Muscle of leg (tissue), 11 donors: Measurements from ENCODE around the gene CATSPERZ. TPM values are rescaled to one million over a fixed set of nuclear protein-coding genes. Genes with fewer than 3 reads are reported as not detected.
"Not testable (repeated sequence)": the region's sequence is repeated elsewhere in the genome, so short reads cannot be mapped to it uniquely, and the experiment has no call there.

Source experiments
- DNase-seq: peaks from one replicate; pipeline ENCODE4 v3.0.0; 2013
- H3K27ac ChIP-seq: one replicate; pipeline ENCODE4 v1.5.1; 2013; ENCODE audit warnings: mild to moderate bottlenecking, low read length, control low read depth
- H3K27me3 ChIP-seq: one replicate; pipeline ENCODE4 v1.6.1; 2013; ENCODE audit warnings: low read length; ENCODE audit not compliant: control insufficient read depth, insufficient read depth
- H3K36me3 ChIP-seq: one replicate; pipeline ENCODE4 v1.6.1; 2013; ENCODE audit warnings: low read length; ENCODE audit not compliant: control insufficient read depth, insufficient read depth
- H3K4me1 ChIP-seq: one replicate; pipeline ENCODE4 v1.6.1; 2013; ENCODE audit warnings: low read length; ENCODE audit not compliant: control insufficient read depth, insufficient read depth
- H3K4me3 ChIP-seq: one replicate; pipeline ENCODE4 v1.5.1; 2013; ENCODE audit warnings: low read length, control low read depth
- H3K9me3 ChIP-seq: replicated peaks from 2 replicates; pipeline ENCODE4 v1.6.1; 2013; ENCODE audit warnings: low read depth, low read length; ENCODE audit not compliant: control insufficient read depth
- WGBS: methylation state at CpG from one replicate; pipeline ENCODE4 v1.1.5; 2013; ENCODE audit warnings: missing lambda C conversion rate; ENCODE audit not compliant: insufficient coverage; 5-methylcytosine and 5-hydroxymethylcytosine counted together
- polyA plus RNA-seq, 8 donors: library from polyadenylated mRNA; unstranded; fragments of 120-200 nt; gene quantifications; one replicate each; pipeline versions ENCODE4 v1.2.1 to v1.2.3, GENCODE V29; 2013; ENCODE audit warnings: inconsistent platforms in 1 of 8, low replicate concordance in 1 of 8; ENCODE audit not compliant: insufficient read length in 8 of 8, insufficient read depth in 1 of 8
- total RNA-seq: library from RNA; stranded (reverse); fragments of 120-200 nt; gene quantifications from one replicate; pipeline ENCODE4 v1.2.4, GENCODE V29; 2013

CATSPERZ gene
- total and polyA plus RNA-seq, 9 donors: 0.14 TPM; not detected in 8

DNA sequence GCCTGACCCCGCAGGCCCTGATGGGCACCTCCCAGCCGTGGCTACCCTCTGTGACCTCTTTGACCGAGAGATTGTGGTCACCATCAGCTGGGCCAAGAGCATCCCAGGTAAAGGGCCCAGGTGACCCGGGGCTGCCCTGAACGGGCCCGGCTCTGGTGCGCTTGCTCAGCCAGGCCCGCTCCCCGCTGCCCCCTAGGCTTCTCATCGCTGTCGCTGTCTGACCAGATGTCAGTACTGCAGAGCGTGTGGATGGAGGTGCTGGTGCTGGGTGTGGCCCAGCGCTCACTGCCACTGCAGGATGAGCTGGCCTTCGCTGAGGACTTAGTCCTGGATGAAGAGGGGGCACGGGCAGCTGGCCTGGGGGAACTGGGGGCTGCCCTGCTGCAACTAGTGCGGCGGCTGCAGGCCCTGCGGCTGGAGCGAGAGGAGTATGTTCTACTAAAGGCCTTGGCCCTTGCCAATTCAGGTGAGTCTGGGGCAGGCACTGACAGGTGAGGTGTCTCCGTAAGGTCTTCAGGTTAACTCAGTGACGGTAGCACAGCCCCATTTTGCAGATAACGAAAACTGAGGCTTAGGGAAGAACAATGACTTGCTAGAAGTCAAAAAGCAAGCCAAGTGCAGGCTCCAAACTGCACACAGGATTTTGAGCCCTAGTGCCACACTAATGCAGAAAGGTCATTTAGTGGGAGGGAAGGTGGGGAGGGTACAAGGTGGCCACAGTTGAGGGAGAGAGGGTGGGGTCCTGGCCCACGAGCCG, 14.8 kb downstream of the CATSPERZ start:
- WGBS: 81% methylated on average over 22 of the region's 24 CpGs
- peaks cover 31% of the 10 kb centered on the region for H3K36me3 ChIP-seq
- peaks cover 36% of the 10 kb centered on the region for H3K4me1 ChIP-seq
- no peak overlapping the region for H3K4me3 ChIP-seq
- no peak for DNase-seq
- no peak overlapping the region for H3K27ac ChIP-seq
- H3K27me3 ChIP-seq: no peaks in the 10 kb centered on the region
- H3K9me3 ChIP-seq: no peaks in the 10 kb centered on the region

- WGBS: 76% methylated on average over 20 of the region's 25 CpGs
- not testable (repeated sequence) for DNase-seq, H3K9me3 ChIP-seq, H3K27me3 ChIP-seq, H3K4me3 ChIP-seq, H3K27ac ChIP-seq
- peaks cover 37% of the 10 kb centered on the region for H3K36me3 ChIP-seq
- peaks cover 36% of the 10 kb centered on the region for H3K4me1 ChIP-seq
These were observed 15.7 kb downstream of the CATSPERZ start for GRCh38 chr11:64315667-64316526.

DNA sequence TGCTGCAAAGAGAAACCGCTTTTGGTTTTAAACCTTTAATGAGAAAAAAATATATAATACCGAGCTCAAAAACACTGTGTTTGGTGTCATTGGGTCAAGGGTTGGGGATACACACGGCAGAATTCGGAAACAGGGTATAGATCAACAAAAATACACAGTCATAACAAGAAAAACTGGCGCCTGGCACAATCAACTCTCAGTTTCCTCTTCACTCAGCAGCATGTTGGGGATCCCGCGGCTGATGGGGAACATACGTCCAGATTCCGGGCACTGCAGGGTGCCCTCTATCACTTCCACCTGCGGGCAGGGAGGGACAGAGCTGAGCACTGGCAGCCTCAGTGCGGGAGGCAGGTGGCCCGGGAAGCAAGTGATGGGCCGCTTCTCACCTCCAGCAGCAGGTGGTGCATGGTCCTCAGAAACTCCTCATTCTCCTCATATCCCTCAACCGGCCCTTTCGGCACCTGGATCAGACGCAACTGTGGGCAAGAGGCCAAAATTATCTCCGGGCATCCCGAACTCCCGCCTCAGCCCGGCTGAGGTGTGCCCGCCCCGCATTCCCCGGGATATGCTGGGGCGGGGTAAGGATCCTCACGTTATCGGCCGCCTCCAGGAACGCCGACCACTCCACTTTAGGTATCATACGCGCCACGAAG, 16.6 kb downstream of the CATSPERZ start:
- 1% methylated on average over 26 of the region's 32 CpGs for WGBS
- no peaks in the 10 kb centered on the region for H3K27me3 ChIP-seq
- peak overlapping the region; percentile 100 for H3K27ac ChIP-seq
- peaks cover 45% of the 10 kb centered on the region for H3K36me3 ChIP-seq
- peak; percentile 57 for DNase-seq
- peaks cover 36% of the 10 kb centered on the region for H3K4me1 ChIP-seq
- peak overlapping the region; percentile 99 for H3K4me3 ChIP-seq
- H3K9me3 ChIP-seq: no peaks in the 10 kb centered on the region

DNA sequence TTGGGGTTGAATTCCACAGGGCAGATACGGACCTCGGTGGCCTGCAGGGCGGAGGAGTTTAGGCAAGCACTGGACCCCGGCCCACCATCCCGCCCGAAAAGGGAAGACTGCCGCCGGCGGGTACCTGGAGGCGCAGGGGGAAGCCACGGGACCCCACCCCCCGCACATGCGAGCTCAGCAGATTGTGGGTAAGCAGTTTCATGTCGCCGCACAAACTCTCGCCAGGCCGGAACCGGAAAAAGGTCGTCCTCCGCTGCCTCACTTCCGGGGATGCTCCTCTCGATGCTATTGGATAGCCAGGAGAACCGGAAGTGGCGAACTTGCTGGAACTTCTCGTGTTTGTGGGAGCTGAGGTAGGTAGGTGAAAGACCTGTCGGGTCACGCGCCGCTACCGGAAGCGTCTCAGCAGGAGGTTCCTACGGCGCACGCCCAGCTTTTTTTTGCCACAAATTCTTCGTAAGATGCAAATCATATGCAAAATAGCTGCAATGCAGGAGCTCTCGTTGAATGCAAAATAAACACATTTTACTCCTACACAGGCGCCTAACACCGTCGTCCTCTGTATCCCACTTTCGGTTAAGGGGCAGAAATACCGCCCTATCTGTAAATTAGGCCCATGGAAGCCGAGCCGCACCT, 17.3 kb downstream of the CATSPERZ start, which contains the start of gene TRMT112:
TRMT112 (minus strand) TSS at position 235 of the 636 bp plus-strand sequence; CDS start at position 202, 33 bp downstream.
- no peaks in the 10 kb centered on the region for H3K27me3 ChIP-seq
- peak within 1 kb of the TSS; percentile 99 for H3K4me3 ChIP-seq
- WGBS: under 1% methylated on average over 43 of the region's 43 CpGs
- DNase-seq: peak; percentile 99
- no peaks in the 10 kb centered on the region for H3K9me3 ChIP-seq
- H3K4me1 ChIP-seq: peaks cover 36% of the 10 kb centered on the region
- H3K36me3 ChIP-seq: peaks cover 47% of the 10 kb centered on the region
- H3K27ac ChIP-seq: peak within 1 kb of the TSS; percentile 100

GRCh38 chr11:64317961-64318765, 18.0 kb downstream of the CATSPERZ start, which contains the start of gene PRDX5:
PRDX5 (plus strand) TSS chr11:64318121; CDS start chr11:64318216, 95 bp downstream.
- Histone ChIP-seq H3K36me3 (peaks cover 45% of the 10 kb centered on the region), H3K27me3 (no peaks in the 10 kb centered on the region), H3K4me3 (peak within 1 kb of the TSS; percentile 99), H3K4me1 (peaks cover 34% of the 10 kb centered on the region), H3K9me3 (no peaks in the 10 kb centered on the region), H3K27ac (peak within 1 kb of the TSS; percentile 100)
- peak; percentile 99 for DNase-seq
- under 1% methylated on average over 47 of the region's 61 CpGs for WGBS

DNA sequence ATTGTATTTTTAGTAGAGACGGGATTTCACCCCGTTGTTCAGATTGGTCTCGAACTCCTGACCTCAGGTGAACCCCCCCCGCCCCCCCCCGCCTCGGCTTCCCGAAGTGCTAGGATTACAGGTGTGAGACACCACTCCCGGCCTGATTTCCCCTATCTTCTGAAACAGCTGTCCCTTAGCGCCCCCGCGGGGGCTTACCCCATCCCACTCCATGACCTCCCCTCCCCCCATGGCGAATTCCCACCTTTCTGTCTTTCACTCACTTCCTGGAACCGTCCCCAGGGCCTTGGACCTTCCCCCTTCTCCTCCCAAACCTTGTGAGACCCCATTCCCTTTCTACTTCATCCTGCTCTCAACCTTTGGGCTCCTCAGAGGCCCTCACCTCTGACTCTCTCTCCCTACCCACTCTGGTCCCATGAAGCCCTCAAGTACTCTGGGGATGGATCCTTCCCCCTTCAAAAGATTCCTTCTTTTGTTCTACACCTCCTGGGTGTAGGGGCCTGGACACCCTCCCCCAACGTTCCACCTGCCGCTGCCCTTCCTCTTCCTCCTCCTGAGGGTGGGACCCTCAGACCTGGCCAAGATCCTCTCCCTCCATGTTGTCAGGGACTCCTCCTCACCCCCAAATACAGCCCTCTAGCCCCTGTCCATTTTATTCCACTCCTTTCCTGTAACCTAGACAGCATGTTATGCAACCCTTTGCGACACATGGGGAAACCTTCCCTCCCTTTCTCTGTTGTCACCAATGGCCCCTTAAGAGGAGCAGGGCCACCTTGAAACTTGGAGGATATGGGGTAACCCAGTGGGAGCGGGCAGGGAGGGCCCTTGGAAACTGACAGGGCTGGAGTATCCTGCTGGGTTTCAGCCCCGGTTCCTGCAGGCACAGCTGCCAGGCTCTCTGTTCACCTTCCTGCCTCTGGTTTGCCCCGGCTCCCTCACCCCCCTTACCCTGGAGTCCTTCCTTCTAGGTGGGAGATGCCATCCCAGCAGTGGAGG, 18.9 kb downstream of the CATSPERZ start:
- H3K4me3 ChIP-seq: peak overlapping the region; percentile 99
- H3K4me1 ChIP-seq: peaks cover 25% of the 10 kb centered on the region
- peaks cover 50% of the 10 kb centered on the region for H3K36me3 ChIP-seq
- WGBS: 15% methylated on average over 8 of the region's 19 CpGs
- H3K27ac ChIP-seq: peak overlapping the region; percentile 91
- peak; percentile 49 for DNase-seq
- no peaks in the 10 kb centered on the region for H3K9me3 ChIP-seq
- no peaks in the 10 kb centered on the region for H3K27me3 ChIP-seq

DNA sequence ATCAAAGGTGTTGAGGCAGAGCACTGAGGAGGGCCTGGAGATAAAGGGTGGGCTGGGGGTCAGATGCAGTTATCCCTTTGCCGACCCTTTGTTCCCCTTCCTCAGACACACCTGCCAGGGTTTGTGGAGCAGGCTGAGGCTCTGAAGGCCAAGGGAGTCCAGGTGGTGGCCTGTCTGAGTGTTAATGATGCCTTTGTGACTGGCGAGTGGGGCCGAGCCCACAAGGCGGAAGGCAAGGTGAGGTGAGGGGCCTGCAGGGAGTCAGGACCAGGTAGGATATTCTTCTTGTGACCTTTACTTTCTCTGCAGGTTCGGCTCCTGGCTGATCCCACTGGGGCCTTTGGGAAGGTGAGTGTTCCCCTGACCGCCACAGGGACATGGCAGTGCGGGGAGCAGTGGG, 20.4 kb downstream of the CATSPERZ start:
- WGBS: 98% methylated on average over 5 of the region's 7 CpGs
- no peak for DNase-seq
- peaks cover 22% of the 10 kb centered on the region for H3K4me1 ChIP-seq
- peaks cover 35% of the 10 kb centered on the region for H3K36me3 ChIP-seq
- H3K27me3 ChIP-seq: no peaks in the 10 kb centered on the region
- no peak overlapping the region for H3K4me3 ChIP-seq
- H3K27ac ChIP-seq: no peak overlapping the region
- H3K9me3 ChIP-seq: no peaks in the 10 kb centered on the region

DNA sequence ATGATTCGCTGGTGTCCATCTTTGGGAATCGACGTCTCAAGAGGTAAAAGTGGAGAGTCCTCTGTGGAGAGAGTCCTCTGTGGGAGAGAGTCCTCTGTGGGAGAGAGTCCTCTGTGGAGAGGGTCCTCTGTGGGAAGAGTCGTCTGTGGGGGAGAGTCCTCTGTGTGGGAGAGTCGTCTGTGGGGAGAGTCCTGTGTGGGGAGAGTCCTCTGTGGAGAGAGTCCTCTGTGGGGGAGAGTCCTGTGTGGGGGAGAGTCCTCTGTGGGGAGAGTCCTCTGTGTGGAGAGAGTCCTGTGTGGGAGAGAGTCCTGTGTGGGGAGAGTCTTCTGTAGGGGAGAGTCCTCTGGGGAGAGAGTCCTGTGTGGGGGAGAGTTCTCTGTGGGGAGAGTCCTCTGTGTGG, 20.9 kb downstream of the CATSPERZ start:
- 83% methylated on average over 5 of the region's 5 CpGs for WGBS
- no peak for DNase-seq
- Histone ChIP-seq H3K36me3 (peaks cover 30% of the 10 kb centered on the region), H3K4me3 (no peak overlapping the region), H3K27me3 (no peaks in the 10 kb centered on the region), H3K9me3 (no peaks in the 10 kb centered on the region), H3K4me1 (peaks cover 21% of the 10 kb centered on the region), H3K27ac (no peak overlapping the region)
